Measurements from ENCODE around the gene DYNC1I1.
A peak's percentile ranks its signal among the peaks of the same experiment; 100 is the strongest.

The DYNC1I1 gene

DNA sequence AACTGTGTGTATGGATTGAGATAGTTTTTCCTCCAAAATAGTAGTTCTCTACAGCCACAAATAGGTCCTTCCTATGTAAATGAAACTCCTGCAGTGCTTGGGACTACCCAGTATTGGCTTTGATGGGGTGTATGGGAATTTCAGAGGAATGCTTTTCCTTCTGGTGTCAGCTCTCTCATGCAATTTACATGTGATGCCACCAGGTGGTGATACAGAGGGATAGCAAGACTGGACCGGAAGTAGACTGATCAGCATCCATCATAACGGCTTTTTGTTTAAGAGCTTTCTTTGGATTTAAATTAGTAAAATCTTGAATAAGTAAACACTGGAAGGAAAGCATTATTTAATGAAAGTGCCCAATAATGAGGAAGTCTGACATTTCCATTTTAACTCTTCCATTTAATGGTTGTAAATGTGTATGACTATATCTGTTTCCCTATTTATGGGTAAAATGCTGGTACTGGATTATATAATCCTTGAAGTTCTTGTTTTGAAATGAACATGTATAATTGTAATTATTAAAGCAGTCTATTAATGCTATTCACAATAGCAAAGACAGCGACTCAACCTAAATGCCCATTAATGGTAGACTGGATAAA, 22.7 kb downstream of the DYNC1I1 start:
- no peak for DNase-seq

GRCh38 chr7:95796617-95797016, 24.3 kb downstream of the DYNC1I1 start:
- DNase-seq, result no peak

DNA sequence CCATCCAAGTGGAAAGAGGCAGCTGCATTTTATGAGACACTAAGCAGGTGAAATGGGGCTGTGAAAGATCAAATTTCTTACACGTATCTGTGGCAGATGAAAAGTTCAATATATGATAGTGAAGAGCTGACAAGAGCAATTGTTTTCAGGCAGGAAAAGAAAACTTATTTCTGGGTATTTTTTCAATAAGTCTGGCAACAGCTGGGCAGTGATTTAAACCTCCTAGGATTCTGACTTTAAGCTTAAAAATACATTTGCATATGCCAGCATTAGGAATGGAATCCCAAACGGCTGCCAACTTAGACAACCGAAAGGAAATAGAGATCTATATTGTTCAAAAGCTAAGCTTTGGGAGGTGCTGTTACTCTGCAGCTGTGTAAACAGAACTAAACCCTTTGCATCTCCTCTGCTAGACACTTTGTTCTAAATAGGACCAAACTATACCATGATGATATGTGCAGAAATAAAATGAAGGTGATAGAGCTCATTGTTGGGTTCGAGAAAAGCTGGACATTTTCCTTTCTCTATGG, 26.1 kb downstream of the DYNC1I1 start:
- peak; percentile 85 for DNase-seq

DNA sequence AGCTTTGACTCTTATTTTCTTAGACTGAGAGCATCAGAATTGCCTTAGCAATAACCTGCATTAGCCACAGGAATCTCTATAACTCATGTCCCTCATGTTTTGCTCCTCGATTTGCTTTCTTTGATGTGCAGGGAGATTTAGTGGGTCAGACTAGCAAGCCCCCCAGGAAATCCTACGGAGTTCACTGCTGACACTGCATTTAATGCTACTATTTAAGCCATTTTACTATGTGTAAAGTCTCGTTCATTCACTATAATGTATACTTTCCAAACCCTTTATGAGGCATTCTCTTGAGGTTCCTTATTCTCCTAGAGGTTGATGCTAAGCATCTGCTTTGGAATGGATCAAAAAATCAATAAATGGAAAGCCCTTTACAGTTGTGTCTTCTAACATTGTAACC, 28.4 kb downstream of the DYNC1I1 start:
- no peak for DNase-seq

- DNase-seq, result no peak
Observed at GRCh38 chr7:95802270-95802669, 29.9 kb downstream of the DYNC1I1 start.

DNA sequence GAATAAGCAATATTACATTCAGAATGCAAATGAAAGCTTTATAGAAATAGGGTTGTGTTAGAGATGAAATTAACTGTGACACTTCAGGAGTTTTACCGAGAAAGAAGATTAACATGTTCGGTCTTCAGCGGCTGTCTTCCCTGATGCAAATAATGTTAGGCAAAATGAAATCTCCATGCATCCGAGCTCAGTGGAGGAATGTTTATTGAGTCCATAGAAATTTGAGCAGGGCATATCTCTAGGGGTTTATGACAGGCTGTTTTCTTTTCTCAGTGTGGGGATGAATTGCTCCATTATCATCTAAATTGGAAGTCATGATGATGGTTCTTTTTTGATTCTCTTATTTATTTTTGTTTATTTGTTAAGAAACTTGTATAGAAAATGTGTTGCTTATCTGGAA, 31.7 kb downstream of the DYNC1I1 start:
- DNase-seq, result no peak

DNA sequence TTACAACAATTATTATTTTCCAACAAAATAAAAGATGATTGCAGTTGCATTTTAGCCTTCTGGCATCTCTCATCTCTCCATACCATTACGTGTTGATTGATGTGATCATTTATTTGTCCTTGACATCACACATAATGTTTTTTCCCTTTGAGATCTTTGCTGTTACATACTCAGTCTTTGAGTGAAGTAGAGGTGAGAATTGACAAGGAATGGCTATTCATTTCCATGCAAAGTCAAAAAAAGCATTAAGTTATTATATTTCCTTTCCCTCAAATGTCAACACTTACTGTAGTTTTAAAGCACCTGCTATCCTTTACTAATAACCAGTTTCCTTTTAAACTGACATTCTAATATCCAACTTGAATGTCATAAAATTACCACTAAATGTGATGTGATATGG, 33.6 kb downstream of the DYNC1I1 start:
- DNase-seq, result no peak

GRCh38 chr7:95808396-95808795, 36.0 kb downstream of the DYNC1I1 start:
- no peak for DNase-seq

DNA sequence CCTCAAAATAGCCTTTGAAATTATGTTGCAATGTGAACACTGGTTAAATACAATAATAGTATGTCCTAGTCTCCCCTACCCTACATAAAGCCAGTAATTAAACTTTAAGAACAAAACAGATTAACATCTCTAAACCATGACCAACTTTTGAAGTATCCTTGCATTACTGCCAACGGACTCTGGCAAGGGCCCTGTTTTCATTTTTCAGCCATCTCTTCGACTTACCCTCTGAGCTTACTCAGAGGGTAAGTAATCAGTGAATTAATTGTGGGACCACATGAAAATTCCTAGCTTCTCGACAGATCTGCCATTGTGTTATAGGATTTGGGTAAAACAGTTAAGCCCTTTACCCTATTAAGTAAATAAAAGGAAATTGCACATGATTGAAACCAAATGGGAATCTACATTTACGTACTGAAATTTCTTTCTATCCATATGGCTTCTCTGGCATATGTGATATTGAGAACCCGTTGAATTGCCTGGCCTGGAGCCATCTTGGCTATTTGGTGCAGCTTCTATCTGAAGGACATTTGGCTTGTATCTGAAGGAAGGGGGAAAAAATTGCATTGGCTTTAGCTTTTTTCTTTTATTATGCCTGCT, 39.6 kb downstream of the DYNC1I1 start:
- DNase-seq, result no peak

- no peak for DNase-seq
Observed at GRCh38 chr7:95814721-95815120, 42.4 kb downstream of the DYNC1I1 start.

DNA sequence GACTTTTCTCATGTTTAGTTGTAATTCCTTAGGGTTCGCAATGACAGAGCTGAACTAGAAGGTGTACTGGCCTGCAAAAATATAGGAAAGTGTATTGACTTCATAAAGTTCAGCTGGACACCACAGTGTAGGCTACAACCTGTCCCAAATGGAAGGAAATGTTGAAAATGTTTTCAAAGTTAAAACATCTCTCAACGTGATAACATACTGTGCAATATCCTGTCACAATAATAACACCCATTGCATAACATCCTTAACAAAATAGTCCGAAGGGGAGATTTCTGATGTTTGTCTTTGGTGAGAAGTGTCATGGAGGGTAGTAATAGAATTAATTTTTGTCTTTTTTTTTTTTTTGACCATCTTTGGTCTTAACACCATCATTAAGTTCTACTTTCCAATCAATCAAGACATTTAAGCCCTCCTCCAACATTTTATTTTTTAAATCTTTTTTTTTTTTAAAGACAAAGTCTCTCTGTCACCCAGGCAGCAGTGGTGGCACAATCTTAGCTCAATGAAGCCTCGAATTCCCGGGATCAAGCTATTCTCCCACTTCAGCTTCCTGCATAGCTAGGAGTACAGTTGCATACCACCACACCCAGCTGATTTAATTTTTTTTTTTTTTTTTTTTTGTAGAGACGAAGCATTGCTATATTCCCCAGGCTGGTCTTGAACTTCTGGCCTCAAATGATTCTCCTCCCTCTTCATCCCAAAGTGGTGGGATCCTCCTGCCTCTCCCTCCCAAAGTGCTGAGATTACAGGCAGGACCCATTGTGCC, 45.7 kb downstream of the DYNC1I1 start:
- DNase-seq, result no peak

DNA sequence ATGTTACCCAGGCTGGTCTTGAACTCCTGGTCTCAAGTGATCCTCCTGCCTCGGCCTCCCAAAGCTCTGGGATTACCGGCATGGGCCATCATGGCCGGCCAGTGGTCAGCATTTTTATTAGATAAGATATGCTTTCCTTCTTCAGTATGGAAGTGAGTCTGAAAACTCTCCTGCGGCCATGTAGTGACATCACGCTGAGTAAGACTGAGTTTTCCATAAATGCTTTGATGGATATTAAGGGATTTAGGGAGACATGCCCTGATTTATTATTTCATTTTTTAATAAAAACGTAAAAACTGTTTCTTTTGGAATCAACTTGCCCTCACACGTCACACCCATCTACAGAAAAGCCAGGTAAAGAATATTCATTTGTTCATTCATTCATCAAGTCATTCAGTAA, 48.4 kb downstream of the DYNC1I1 start:
- DNase-seq, result no peak

DNA sequence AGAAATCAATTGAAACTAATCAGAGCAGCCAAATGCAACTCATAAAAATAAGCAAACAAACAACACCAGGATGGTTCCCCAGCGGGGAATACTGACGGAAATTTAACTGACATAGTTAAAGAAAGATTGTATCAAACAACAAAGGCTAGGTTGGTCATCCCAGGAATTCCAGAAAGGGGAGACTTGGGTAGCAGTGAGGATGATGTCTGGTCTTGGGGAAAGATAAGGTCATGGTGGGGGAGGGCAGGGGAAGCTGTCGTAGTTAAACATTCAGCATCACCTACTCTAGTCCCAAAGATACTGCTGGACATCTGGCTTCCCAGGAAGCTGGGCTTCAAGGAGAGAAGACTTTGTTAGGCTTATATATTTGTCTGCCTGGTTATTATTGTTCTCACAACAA, 50.4 kb downstream of the DYNC1I1 start:
- DNase-seq, result no peak

DNA sequence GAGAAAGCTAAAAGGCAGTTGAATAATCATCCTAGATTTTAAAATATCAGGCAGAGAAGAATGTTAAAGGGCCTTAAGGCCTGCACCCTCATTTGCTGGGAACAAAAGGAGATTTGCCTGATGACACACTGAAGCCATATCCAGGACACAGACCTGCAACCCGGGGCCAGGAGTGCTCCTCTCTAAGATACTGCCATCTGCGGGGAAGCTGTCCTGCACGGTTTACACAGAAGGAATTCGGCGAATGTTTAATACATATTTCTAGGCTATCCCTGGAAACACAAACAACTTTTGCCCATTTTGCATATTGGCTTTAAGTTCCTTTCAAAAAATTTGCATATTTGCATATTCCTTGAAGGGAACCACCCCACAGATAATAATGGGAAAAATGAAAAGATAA, 52.3 kb downstream of the DYNC1I1 start:
- no peak for DNase-seq

GRCh38 chr7:95828824-95829790, 56.8 kb downstream of the DYNC1I1 start:
- no peak for DNase-seq

- DNase-seq, result peak; percentile 59
Observed at GRCh38 chr7:95840953-95841950, 68.9 kb downstream of the DYNC1I1 start.

DNA sequence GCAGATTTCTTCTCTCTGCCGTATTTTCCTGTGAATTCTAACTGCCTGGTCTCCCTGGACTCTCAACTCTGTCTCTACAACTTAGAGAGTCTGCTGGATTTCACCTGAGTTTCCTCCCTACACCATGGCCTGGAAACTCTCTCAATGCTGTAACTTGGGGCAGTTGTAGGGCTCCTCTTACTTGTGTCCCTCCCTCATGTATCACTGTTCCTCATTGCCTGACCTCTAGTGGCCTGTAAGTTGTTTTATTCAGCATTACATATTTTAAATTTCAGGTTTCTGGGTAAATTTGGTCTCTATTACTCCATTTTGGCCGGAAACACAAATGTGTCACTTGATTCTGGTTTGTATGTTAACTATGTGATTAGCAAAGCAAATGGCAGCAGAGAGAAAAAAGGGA, 70.9 kb downstream of the DYNC1I1 start:
- no peak for DNase-seq

- no peak for DNase-seq
Observed at GRCh38 chr7:95845007-95845406, 72.7 kb downstream of the DYNC1I1 start.

DNA sequence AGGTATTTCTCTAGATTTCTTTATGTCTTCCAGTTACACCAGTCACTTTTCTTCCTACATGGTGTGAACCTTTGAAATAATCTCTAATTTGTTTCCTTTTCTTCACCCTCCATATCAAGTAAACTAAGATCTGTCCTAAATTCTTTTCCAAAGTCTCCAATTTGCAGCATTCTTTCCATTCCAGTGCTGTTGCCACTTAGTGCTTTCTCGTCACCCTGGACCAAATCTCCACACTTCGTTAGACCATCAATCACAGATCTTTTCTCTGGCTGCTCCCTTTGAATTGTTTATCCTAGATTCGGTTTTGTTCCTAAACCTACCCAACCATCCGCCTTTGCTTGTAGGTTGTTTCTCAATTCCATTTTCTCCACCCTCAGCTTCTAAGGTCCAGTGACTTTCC, 74.7 kb downstream of the DYNC1I1 start:
- no peak for DNase-seq

DNA sequence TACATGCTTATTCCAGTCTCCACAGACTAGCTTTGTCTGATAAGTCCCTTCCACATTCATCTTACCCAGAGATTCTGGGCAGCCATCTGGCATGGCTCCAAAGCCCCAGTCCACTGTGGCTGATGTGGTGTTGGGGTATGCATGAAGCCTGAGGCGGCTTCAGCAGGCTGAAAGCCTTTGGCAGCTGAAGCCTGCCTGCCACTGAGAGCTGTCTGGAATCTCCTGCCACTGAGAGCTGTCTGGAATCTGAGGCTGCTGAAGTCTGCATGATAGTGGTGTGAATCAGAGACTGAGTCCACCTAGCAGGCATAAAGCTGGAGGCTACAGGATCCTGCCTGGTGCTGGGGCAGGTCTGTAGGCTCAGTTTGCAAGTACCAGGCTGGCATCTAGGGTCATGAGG, 87.1 kb downstream of the DYNC1I1 start:
- DNase-seq, result no peak

DNA sequence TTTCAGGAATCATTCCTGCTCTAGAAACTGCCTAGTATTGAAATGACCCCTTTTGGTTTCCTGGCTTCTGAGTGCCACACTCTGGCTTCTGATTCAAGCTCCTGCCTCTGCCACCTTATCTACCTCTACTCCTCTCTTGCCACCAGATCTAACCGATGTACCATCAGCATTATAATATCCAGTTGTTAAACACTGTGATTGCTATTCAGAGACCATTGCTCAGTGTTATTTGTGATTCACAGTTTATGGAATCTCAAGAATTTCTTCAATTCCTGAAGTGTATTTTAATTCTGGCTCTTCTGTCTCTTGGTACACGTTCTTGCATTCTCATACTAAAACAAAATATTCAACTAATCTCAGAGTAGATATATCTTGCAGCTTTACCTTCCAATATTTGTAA, 88.7 kb downstream of the DYNC1I1 start:
- DNase-seq, result no peak

- DNase-seq, result no peak
Observed at GRCh38 chr7:95863623-95864022, 91.3 kb downstream of the DYNC1I1 start.
